ENCODE data around the gene MEGF6. TPM values are rescaled to one million over a fixed set of nuclear protein-coding genes. Genes with fewer than 3 reads are reported as not detected.

The MEGF6 gene
- total and polyA plus RNA-seq, 9 of the 15 experiments (the other 6 are each of a cell fraction or from before 2014, with no cell fraction given), result 0.03 to 1.7 (median 0.24) TPM; not detected in 3

DNA sequence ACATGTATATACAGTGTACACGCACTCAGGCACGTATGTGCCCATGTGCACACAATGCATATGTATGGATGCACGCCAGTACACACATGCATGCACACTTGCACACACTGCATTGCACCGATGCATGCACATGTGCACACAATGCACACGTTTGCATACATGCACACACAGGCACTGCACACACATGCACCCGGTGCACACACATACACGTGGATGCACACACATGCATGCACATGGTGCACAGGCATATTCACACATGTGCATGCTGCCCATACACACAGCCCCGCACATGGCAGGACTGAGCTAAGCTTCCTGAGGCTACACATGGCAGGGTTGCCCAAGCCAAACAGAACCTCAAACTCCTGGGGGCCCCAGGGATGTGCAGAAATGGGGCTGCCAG, 137.3 kb downstream of the MEGF6 start:
- DNase-seq (ENCODE audit: extremely low read depth in 1 of 4, low spot score in 3 of 4), result no peak
- H3K4me1 ChIP-seq (replicated peaks in 1 of 2; ENCODE audit: control insufficient read depth in 2 of 2, insufficient read depth in 2 of 2, low read length in 2 of 2), result peaks cover 0 to 60% of the 10 kb centered on the region in 2 experiments; a peak in 3 of 5 replicates
- H3K27ac ChIP-seq (ENCODE audit: extremely low read depth, low read depth, low read length), result no peak overlapping the region
- H3K9ac ChIP-seq (ENCODE audit: insufficient read depth in 1 of 2, low read depth in 2 of 2, low read length in 2 of 2), result no peak overlapping the region
- H4K20me1 ChIP-seq (replicated peaks; ENCODE audit: control insufficient read depth, insufficient read depth, low read length), result peaks cover 16% of the 10 kb centered on the region; the same call in 1 of the 2 replicates
- no peaks in the 10 kb centered on the region for H3K79me2 ChIP-seq (ENCODE audit: control insufficient read depth, insufficient read depth, low read length)
- H3K4me3 ChIP-seq, result no peak overlapping the region
- no TSS peak for BruUV-seq (replicated peaks)
- intact Hi-C loops (cut with micrococcal nuclease), result no loop called here
- H3K27me3 ChIP-seq (ENCODE audit: control insufficient read depth in 2 of 2, insufficient read depth in 2 of 2, low read length in 2 of 2), result peaks cover 0 to 25% of the 10 kb centered on the region in 2 experiments; a peak in 4 of 5 replicates
- POLR2A ChIA-PET, result interaction anchor here (0.7 kb wide), 1 partner anchor 57 kb away, joined by 3 read pairs; no protein-coding TSS in a partner anchor
- H3K9me3 ChIP-seq (replicated peaks; ENCODE audit: control insufficient read depth, insufficient read depth, low read depth, low read length), result no peaks in the 10 kb centered on the region
- no peak for FAIRE-seq
- H3K4me2 ChIP-seq (ENCODE audit: insufficient read depth, low read length), result no peak overlapping the region
- no peaks in the 10 kb centered on the region for H3K36me3 ChIP-seq (ENCODE audit: control insufficient read depth, insufficient read depth, low read length)
- in situ Hi-C loops (cut with MboI), result no loop called here
- peaks cover 4% of the 10 kb centered on the region for H3K9me1 ChIP-seq (ENCODE audit: control insufficient read depth, insufficient read depth, low read length)
- H2AFZ ChIP-seq (ENCODE audit: low read depth, low read length), result no peak overlapping the region
- no peak for ATAC-seq
- WGBS (ENCODE audit: insufficient coverage, low coverage, missing lambda C conversion rate), result 1% methylated on average over 8 of the region's 8 CpGs
- no peak for TF ChIP-seq ZNF561 (CRISPR knock-in tag; conservative IDR thresholded peaks at IDR 0.05)
- no peak for TF ChIP-seq ZNF408 (CRISPR knock-in tag; IDR thresholded peaks at IDR 0.05; ENCODE audit: low read depth)
- TF ChIP-seq, protein P1, sequence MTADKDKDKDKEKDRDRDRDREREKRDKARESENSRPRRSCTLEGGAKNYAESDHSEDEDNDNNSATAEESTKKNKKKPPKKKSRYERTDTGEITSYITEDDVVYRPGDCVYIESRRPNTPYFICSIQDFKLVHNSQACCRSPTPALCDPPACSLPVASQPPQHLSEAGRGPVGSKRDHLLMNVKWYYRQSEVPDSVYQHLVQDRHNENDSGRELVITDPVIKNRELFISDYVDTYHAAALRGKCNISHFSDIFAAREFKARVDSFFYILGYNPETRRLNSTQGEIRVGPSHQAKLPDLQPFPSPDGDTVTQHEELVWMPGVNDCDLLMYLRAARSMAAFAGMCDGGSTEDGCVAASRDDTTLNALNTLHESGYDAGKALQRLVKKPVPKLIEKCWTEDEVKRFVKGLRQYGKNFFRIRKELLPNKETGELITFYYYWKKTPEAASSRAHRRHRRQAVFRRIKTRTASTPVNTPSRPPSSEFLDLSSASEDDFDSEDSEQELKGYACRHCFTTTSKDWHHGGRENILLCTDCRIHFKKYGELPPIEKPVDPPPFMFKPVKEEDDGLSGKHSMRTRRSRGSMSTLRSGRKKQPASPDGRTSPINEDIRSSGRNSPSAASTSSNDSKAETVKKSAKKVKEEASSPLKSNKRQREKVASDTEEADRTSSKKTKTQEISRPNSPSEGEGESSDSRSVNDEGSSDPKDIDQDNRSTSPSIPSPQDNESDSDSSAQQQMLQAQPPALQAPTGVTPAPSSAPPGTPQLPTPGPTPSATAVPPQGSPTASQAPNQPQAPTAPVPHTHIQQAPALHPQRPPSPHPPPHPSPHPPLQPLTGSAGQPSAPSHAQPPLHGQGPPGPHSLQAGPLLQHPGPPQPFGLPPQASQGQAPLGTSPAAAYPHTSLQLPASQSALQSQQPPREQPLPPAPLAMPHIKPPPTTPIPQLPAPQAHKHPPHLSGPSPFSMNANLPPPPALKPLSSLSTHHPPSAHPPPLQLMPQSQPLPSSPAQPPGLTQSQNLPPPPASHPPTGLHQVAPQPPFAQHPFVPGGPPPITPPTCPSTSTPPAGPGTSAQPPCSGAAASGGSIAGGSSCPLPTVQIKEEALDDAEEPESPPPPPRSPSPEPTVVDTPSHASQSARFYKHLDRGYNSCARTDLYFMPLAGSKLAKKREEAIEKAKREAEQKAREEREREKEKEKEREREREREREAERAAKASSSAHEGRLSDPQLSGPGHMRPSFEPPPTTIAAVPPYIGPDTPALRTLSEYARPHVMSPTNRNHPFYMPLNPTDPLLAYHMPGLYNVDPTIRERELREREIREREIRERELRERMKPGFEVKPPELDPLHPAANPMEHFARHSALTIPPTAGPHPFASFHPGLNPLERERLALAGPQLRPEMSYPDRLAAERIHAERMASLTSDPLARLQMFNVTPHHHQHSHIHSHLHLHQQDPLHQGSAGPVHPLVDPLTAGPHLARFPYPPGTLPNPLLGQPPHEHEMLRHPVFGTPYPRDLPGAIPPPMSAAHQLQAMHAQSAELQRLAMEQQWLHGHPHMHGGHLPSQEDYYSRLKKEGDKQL (CRISPR knock-in tag; IDR thresholded peaks at IDR 0.05; ENCODE audit: borderline replicate concordance), result no peak
- TF ChIP-seq, protein P2, sequence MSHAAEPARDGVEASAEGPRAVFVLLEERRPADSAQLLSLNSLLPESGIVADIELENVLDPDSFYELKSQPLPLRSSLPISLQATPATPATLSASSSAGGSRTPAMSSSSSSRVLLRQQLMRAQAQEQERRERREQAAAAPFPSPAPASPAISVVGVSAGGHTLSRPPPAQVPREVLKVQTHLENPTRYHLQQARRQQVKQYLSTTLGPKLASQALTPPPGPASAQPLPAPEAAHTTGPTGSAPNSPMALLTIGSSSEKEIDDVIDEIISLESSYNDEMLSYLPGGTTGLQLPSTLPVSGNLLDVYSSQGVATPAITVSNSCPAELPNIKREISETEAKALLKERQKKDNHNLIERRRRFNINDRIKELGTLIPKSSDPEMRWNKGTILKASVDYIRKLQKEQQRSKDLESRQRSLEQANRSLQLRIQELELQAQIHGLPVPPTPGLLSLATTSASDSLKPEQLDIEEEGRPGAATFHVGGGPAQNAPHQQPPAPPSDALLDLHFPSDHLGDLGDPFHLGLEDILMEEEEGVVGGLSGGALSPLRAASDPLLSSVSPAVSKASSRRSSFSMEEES (CRISPR knock-in tag; IDR thresholded peaks at IDR 0.05), result no peak
- TF ChIP-seq KDM1A (IDR thresholded peaks at IDR 0.05), result peak in 1 of 2 experiments; percentile 86; a peak in 2 of 4 replicates
- TF ChIP-seq MAX (CRISPR knock-in tag; IDR thresholded peaks at IDR 0.05), result 0 out of 2 replicates have a peak, but pooled peaks have one; percentile 15
- CTCF ChIA-PET (ENCODE audit: low intra/inter-chr PET ratio), result no interaction called here

Data from K562 (cell line).